Mesenteric fat pad (tissue), 1 donor: ENCODE results near the gene RASGEF1C. TPM values are rescaled to one million over a fixed set of nuclear protein-coding genes. Genes with fewer than 3 reads are reported as not detected.

Experiments
- DNase-seq: peaks from one replicate; pipeline ENCODE4 v3.0.0-alpha.2; 2020; ENCODE audit warnings: low spot score
- total RNA-seq: library from RNA; stranded (reverse); fragmentation: NEBNext Ultra II Directional; extraction: Animal tissue kit (Norgen Biotek cat#: 25700); gene quantifications from one replicate; pipeline ENCODE4 v1.2.1, GENCODE V29; 2021
- donor health status: DM: yes; HTN: yes; CAD: no.

The RASGEF1C gene
- total RNA-seq, 1 donor from 2014 or later = not detected

- DNase-seq = no peak
Measured at GRCh38 chr5:180180421-180180820, 28.6 kb downstream of the RASGEF1C start.

- DNase-seq = no peak
Measured at GRCh38 chr5:180179442-180180420, 29.3 kb downstream of the RASGEF1C start.

- DNase-seq = no peak
Measured at GRCh38 chr5:180178531-180179441, 30.2 kb downstream of the RASGEF1C start.

- no peak for DNase-seq
Measured at GRCh38 chr5:180176191-180176590, 32.8 kb downstream of the RASGEF1C start.

GRCh38 chr5:180175015-180175431 is 34.0 kb downstream of the RASGEF1C start:
- no peak for DNase-seq

- DNase-seq = no peak
Measured at GRCh38 chr5:180174587-180174972, 34.4 kb downstream of the RASGEF1C start.

- DNase-seq = no peak
Measured at GRCh38 chr5:180173875-180174586, 35.0 kb downstream of the RASGEF1C start.

GRCh38 chr5:180173198-180173544 is 35.8 kb downstream of the RASGEF1C start:
- DNase-seq = no peak

GRCh38 chr5:180172447-180173197 is 36.4 kb downstream of the RASGEF1C start:
- no peak for DNase-seq

- DNase-seq = no peak
Measured at GRCh38 chr5:180171568-180172094, 37.4 kb downstream of the RASGEF1C start.

- no peak for DNase-seq
Measured at GRCh38 chr5:180170810-180171567, 38.0 kb downstream of the RASGEF1C start.

GRCh38 chr5:180170106-180170809 is 38.8 kb downstream of the RASGEF1C start:
- no peak for DNase-seq

GRCh38 chr5:180169248-180170105 is 39.5 kb downstream of the RASGEF1C start:
- no peak for DNase-seq

- DNase-seq = no peak
Measured at GRCh38 chr5:180168758-180169157, 40.3 kb downstream of the RASGEF1C start.

- DNase-seq = no peak
Measured at GRCh38 chr5:180166176-180166575, 42.8 kb downstream of the RASGEF1C start.

GRCh38 chr5:180162304-180162661 is 46.7 kb downstream of the RASGEF1C start:
- DNase-seq = peak; percentile 43

- DNase-seq = peak; percentile 85
Measured at GRCh38 chr5:180161420-180162303, 47.3 kb downstream of the RASGEF1C start.
